Keratinocyte (primary cell): ENCODE results near the gene GALNT2. TPM values are rescaled to one million over a fixed set of nuclear protein-coding genes. Genes with fewer than 3 reads are reported as not detected.

ENCODE experiments used
- DNase-seq: peaks from one replicate; pipeline ENCODE4 v3.0.0-alpha.2; 2011; ENCODE audit warnings: low read depth, missing footprints, low spot score
- FAIRE-seq: peaks from 2 replicates; lab custom pipeline; 2011; peaks lifted over from hg19 to GRCh38; lab: Jason Lieb, UNC
- H2AFZ ChIP-seq: 2 replicates; pipeline ENCODE4 v1.6.0; 2012; ENCODE audit warnings: low read length, control low read depth, inconsistent platforms; ENCODE audit not compliant: control insufficient read depth
- H3K27ac ChIP-seq: 2 replicates; pipeline ENCODE4 v1.5.1; 2011; ENCODE audit warnings: low read length; ENCODE audit not compliant: control insufficient read depth, insufficient read depth
- H3K27me3 ChIP-seq: 3 replicates; pipeline ENCODE4 v1.6.0; 2011; ENCODE audit warnings: low read length; ENCODE audit not compliant: control insufficient read depth, insufficient read depth; ENCODE audit errors: extremely low read depth
- H3K36me3 ChIP-seq, 2 experiments: 2 replicates in 1 of 2; 3 replicates in 1 of 2; pipeline ENCODE4 v1.5.1; 2011; ENCODE audit warnings: low read length in 2 of 2, mild to moderate bottlenecking in 1 of 2; ENCODE audit not compliant: control insufficient read depth in 2 of 2, insufficient read depth in 2 of 2; ENCODE audit errors: extremely low read depth in 1 of 2
- H3K4me1 ChIP-seq: 3 replicates; pipeline ENCODE4 v1.5.1; 2011; ENCODE audit warnings: low read length; ENCODE audit not compliant: control insufficient read depth, insufficient read depth; ENCODE audit errors: extremely low read depth
- H3K4me2 ChIP-seq: 3 replicates; pipeline ENCODE4 v1.6.0; 2011; ENCODE audit warnings: low read depth, low read length; ENCODE audit not compliant: control insufficient read depth, insufficient read depth; ENCODE audit errors: extremely low read depth
- H3K4me3 ChIP-seq, 3 experiments: fragments of 200-600 bp in 1 of 3; sonication (generic) in 1 of 3; 2 replicates in 2 of 3; 3 replicates in 1 of 3; pipeline ENCODE4 v1.5.1; 2011 to 2016; ENCODE audit warnings: low read length in 3 of 3, mild to moderate bottlenecking in 3 of 3, control low read depth in 2 of 3, inconsistent platforms in 1 of 3, low read depth in 1 of 3, mixed read lengths in 1 of 3, mixed run types in 1 of 3, moderate library complexity in 1 of 3; ENCODE audit not compliant: control insufficient read depth in 2 of 3, insufficient read depth in 2 of 3; ENCODE audit errors: extremely low read depth in 1 of 3
- H3K79me2 ChIP-seq: 2 replicates; pipeline ENCODE4 v1.6.0; 2012; ENCODE audit warnings: low read length; ENCODE audit not compliant: control insufficient read depth, insufficient read depth
- H3K9ac ChIP-seq: 3 replicates; pipeline ENCODE4 v1.6.0; 2011; ENCODE audit warnings: low read length; ENCODE audit not compliant: control insufficient read depth, insufficient read depth; ENCODE audit errors: extremely low read depth
- H3K9me1 ChIP-seq: 3 replicates; pipeline ENCODE4 v1.6.0; 2011; ENCODE audit warnings: low read length; ENCODE audit not compliant: control insufficient read depth, insufficient read depth; ENCODE audit errors: extremely low read depth
- H3K9me3 ChIP-seq: 2 replicates; pipeline ENCODE4 v1.5.1; 2012; ENCODE audit warnings: low read depth, low read length; ENCODE audit not compliant: control insufficient read depth
- H4K20me1 ChIP-seq: 3 replicates; pipeline ENCODE4 v1.6.0; 2011; ENCODE audit warnings: low read length; ENCODE audit not compliant: control insufficient read depth, insufficient read depth; ENCODE audit errors: extremely low read depth
- EZH2 ChIP-seq: IDR thresholded peaks from one replicate; pipeline ENCODE4 v1.6.1; 2012; ENCODE audit warnings: inconsistent platforms, mild to moderate bottlenecking, low read length, moderate library complexity
- dilution Hi-C: fragments of 300-500 bp; cut with MboI; formaldehyde crosslinking; loops from one replicate; pipeline ENCODE4 v1.7.0; 2020; ENCODE audit warnings: low sequenced_read_pairs; ENCODE audit not compliant: extremely low pct_ligation_motif_present
- polyA plus RNA-seq, 5 experiments: library from polyadenylated mRNA; depleted of rRNA in 3 of 5; stranded (reverse) in 3 of 5; stranded (forward) in 1 of 5; unstranded in 1 of 5; fragments of >200 nt; gene quantifications; 1 replicate in 1 of 5; 2 replicates in 3 of 5; 3 replicates in 1 of 5; pipeline versions ENCODE4 v1.2.1 to v1.2.3, GENCODE V29; 2011 to 2012; ENCODE audit warnings: missing spikeins in 2 of 5, low read depth in 1 of 5, low replicate concordance in 1 of 5
- TF ChIP-seq, protein P1 (sequence below), 3 experiments: IDR thresholded peaks in 1 of 3; conservative IDR thresholded peaks in 1 of 3; optimal IDR thresholded peaks in 1 of 3; 2 replicates in 2 of 3; 3 replicates in 1 of 3; pipeline versions ENCODE3 to v1.5.1; 2011; ENCODE audit warnings: low read length in 3 of 3, mild to moderate bottlenecking in 3 of 3, moderate library complexity in 2 of 3, control low read depth in 1 of 3, inconsistent platforms in 1 of 3; ENCODE audit not compliant: insufficient read depth in 2 of 3; ENCODE audit errors: extremely low read depth in 1 of 3

The GALNT2 gene
- polyA plus RNA-seq, 1 donor (not counting 4 experiments of a cell fraction or from before 2014, with no cell fraction given) = 61.7 TPM

DNA sequence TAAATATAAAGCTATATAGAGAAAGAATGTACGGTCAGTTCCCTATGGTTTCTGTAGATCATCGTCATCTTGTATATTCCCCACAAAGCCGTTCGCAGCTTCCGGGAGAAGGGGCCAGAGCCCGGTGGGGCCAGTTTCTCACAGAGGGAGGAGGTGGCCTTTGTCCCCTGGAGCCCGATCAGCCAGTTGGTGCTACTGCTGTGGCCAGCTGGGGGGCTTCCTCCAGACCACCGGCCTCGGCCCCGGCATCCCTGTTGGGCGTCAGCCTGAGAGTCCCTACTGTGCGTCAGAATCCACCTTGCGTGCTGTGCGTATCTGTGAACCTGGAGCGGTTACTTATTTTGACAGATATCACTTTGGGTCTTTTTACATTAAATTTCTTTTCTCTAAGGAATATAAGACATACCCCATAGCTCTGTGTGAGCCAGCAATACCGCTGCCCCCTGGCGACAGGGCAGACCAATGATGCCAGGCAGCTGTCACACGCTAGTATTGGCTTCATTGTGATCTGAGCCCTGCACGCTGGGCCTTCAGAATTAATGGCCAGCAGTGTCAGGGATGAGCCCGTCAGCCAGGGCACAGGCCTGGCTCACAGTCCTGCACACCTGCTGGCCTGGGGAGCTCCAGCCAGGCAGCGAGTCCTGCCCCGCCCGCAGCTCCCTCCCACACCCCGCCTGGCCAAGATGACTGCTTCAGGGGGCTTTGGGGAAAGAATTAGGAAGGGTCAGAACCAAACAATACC is 213.2 kb downstream of the GALNT2 start:
- no peaks in the 10 kb centered on the region for H3K9me3 ChIP-seq
- H3K27me3 ChIP-seq = no peaks in the 10 kb centered on the region
- H3K36me3 ChIP-seq = peaks cover 17 to 29% of the 10 kb centered on the region in 2 experiments
- no peaks in the 10 kb centered on the region for H3K79me2 ChIP-seq
- no peak overlapping the region for H3K27ac ChIP-seq
- TF ChIP-seq, protein P1, sequence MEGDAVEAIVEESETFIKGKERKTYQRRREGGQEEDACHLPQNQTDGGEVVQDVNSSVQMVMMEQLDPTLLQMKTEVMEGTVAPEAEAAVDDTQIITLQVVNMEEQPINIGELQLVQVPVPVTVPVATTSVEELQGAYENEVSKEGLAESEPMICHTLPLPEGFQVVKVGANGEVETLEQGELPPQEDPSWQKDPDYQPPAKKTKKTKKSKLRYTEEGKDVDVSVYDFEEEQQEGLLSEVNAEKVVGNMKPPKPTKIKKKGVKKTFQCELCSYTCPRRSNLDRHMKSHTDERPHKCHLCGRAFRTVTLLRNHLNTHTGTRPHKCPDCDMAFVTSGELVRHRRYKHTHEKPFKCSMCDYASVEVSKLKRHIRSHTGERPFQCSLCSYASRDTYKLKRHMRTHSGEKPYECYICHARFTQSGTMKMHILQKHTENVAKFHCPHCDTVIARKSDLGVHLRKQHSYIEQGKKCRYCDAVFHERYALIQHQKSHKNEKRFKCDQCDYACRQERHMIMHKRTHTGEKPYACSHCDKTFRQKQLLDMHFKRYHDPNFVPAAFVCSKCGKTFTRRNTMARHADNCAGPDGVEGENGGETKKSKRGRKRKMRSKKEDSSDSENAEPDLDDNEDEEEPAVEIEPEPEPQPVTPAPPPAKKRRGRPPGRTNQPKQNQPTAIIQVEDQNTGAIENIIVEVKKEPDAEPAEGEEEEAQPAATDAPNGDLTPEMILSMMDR (optimal IDR thresholded peaks at IDR 0.05 in 1 of 3, IDR thresholded peaks at IDR 0.05 in 1 of 3, conservative IDR thresholded peaks at IDR 0.05 in 1 of 3; ENCODE audit: extremely low read depth in 1 of 3, insufficient read depth in 2 of 3, low read length in 3 of 3) = peak in 1 of 3 experiments; percentile 16
- TF ChIP-seq EZH2 = no peak
- no peaks in the 10 kb centered on the region for H3K4me1 ChIP-seq
- dilution Hi-C loops = no loop called here
- no peak overlapping the region for H3K9ac ChIP-seq
- no peak overlapping the region for H3K4me3 ChIP-seq
- no peak overlapping the region for H2AFZ ChIP-seq
- peaks cover 2% of the 10 kb centered on the region for H4K20me1 ChIP-seq
- FAIRE-seq (no peak), DNase-seq (no peak)
- H3K4me2 ChIP-seq = no peak overlapping the region
- H3K9me1 ChIP-seq = no peaks in the 10 kb centered on the region

DNA sequence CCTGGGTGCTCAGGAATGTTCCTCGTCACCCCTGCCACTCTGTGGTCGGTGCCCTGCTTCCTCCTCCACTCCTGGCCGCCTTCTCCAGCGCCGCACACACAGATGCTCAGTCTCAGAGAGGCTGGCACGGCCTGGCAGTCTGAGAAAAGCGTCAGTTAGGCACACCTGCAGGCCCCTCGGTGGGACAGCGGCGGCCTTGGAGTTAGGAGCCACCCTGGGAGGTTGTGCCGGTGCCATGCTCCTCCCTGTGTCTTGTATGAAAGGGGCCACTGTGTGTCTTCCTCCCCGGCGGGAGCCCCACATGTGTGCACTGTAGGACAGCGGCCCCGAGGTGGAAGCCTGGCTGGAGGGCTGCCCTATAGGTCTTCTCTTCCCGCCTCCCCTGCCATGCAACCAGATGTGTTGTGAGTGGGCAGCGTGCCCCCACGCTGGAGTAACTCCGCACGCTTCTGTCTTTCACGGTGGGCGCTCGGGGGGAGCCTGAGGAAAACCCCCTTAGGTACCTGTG is 213.9 kb downstream of the GALNT2 start:
- Histone ChIP-seq H3K4me2 (no peak overlapping the region), H3K9ac (no peak overlapping the region), H2AFZ (no peak overlapping the region), H3K4me3 (no peak overlapping the region), H3K4me1 (no peaks in the 10 kb centered on the region), H3K27ac (no peak overlapping the region), H3K36me3 (peaks cover 17 to 29% of the 10 kb centered on the region in 2 experiments), H3K9me1 (no peaks in the 10 kb centered on the region), H3K79me2 (no peaks in the 10 kb centered on the region), H4K20me1 (peaks cover 2% of the 10 kb centered on the region), H3K9me3 (no peaks in the 10 kb centered on the region), H3K27me3 (no peaks in the 10 kb centered on the region)
- TF ChIP-seq, protein P1 (optimal IDR thresholded peaks at IDR 0.05 in 1 of 3, IDR thresholded peaks at IDR 0.05 in 1 of 3, conservative IDR thresholded peaks at IDR 0.05 in 1 of 3; ENCODE audit: extremely low read depth in 1 of 3, insufficient read depth in 2 of 3, low read length in 3 of 3) = no peak
- no peak for TF ChIP-seq EZH2
- DNase-seq (no peak), FAIRE-seq (no peak)
- dilution Hi-C loops = no loop called here
